ENCODE data around the gene PTK6. TPM values are rescaled to one million over a fixed set of nuclear protein-coding genes. Genes with fewer than 3 reads are reported as not detected.

PTK6 gene
- total and polyA plus RNA-seq, 2 of the 13 experiments (the other 11 are each of a cell fraction or from before 2014, with no cell fraction given) = 0.08 TPM; not detected in 1

DNA sequence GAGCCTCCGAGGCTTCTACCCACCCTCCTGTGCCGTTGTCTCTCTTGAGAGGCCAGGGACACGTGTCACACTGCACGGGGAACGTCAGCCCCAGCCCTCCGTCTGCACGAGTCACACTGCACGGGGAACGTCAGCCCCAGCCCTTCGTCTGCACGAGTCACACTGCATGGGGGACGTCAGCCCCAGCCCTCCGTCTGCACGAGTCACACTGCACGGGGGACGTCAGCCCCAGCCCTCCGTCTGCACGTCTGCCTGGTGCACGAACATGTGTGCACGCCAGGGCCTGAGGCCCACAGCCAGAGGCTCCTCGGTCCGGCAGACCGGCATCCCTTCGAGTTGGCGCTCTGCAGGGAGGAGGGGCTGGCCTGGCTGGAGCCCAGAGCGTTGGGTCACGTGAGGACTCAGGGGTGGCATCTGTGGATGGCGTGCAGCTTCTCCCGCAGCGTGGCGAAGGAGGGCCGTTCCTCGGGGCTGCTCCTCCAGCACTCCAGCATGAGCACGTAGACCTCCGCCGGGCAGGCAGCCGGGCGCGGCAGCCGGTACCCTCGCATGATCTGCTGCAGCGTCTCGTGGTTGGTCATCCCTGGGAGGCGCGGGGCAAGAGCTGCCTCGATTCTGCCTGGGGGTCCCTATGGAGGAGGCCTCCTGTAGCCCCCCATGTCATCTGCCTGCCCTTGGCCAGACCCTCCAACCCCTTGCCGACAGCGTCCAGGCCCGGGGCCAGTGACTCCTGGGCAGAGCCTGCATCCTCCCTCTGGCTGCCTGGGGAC, 3.4 kb upstream of the PTK6 start:
- no peaks in the 10 kb centered on the region for H3K36me3 ChIP-seq (replicated peaks in 1 of 2; ENCODE audit: control insufficient read depth in 1 of 2, insufficient read depth in 2 of 2, low read length in 2 of 2)
- no peaks in the 10 kb centered on the region; the same call in 1 of the 2 replicates for H4K20me1 ChIP-seq (ENCODE audit: insufficient read depth, low read length)
- no peak overlapping the region for H2AFZ ChIP-seq (ENCODE audit: low read length)
- no peak overlapping the region for H3K9ac ChIP-seq (ENCODE audit: insufficient read depth, low read depth, low read length)
- CTCF ChIA-PET (ENCODE audit: low intra/inter-chr PET ratio, low total read pairs) = no interaction called here
- POLR2A ChIA-PET = no interaction called here
- 17% methylated on average over 18 of the region's 49 CpGs for WGBS (ENCODE audit: low lambda C conversion rate)
- ATAC-seq (no peak), FAIRE-seq (no peak), DNase-seq (ENCODE audit: low spot score) (no peak)
- BruUV-seq (replicated peaks) = no TSS peak
- peaks cover 51% of the 10 kb centered on the region for H3K4me1 ChIP-seq (ENCODE audit: insufficient read depth, low read length)
- intact Hi-C loops (cut with micrococcal nuclease; ENCODE audit: unreplicated experiment) (no loop called here), in situ Hi-C loops (cut with HindIII; ENCODE audit: extremely low pct_ligation_motif_present, low pct_unique_long_range_greater_than_20kb) (no loop called here)
- no peaks in the 10 kb centered on the region for H3K9me3 ChIP-seq (ENCODE audit: low read length)
- H3K27me3 ChIP-seq (ENCODE audit: control insufficient read depth in 1 of 2, insufficient read depth in 2 of 2, low read length in 2 of 2) = peaks cover 38 to 70% of the 10 kb centered on the region in 2 experiments
- peak overlapping the region in 1 of 3 experiments; percentile 15; a peak in 1 of 6 replicates for H3K4me3 ChIP-seq (replicated peaks in 1 of 3; ENCODE audit: insufficient read depth in 1 of 3, low read depth in 2 of 3, low read length in 3 of 3)
- no peak overlapping the region for H3K27ac ChIP-seq (ENCODE audit: extremely low read length, insufficient read depth, low read length)
- peak overlapping the region; percentile 54; the same call in 1 of the 2 replicates for H3K4me2 ChIP-seq (ENCODE audit: low read depth, low read length)
- no peaks in the 10 kb centered on the region for H3K79me2 ChIP-seq (ENCODE audit: insufficient read depth, low read length)
- TF ChIP-seq ZNF30 (CRISPR knock-in tag; IDR thresholded peaks at IDR 0.05) = no peak
- TF ChIP-seq, protein P1, sequence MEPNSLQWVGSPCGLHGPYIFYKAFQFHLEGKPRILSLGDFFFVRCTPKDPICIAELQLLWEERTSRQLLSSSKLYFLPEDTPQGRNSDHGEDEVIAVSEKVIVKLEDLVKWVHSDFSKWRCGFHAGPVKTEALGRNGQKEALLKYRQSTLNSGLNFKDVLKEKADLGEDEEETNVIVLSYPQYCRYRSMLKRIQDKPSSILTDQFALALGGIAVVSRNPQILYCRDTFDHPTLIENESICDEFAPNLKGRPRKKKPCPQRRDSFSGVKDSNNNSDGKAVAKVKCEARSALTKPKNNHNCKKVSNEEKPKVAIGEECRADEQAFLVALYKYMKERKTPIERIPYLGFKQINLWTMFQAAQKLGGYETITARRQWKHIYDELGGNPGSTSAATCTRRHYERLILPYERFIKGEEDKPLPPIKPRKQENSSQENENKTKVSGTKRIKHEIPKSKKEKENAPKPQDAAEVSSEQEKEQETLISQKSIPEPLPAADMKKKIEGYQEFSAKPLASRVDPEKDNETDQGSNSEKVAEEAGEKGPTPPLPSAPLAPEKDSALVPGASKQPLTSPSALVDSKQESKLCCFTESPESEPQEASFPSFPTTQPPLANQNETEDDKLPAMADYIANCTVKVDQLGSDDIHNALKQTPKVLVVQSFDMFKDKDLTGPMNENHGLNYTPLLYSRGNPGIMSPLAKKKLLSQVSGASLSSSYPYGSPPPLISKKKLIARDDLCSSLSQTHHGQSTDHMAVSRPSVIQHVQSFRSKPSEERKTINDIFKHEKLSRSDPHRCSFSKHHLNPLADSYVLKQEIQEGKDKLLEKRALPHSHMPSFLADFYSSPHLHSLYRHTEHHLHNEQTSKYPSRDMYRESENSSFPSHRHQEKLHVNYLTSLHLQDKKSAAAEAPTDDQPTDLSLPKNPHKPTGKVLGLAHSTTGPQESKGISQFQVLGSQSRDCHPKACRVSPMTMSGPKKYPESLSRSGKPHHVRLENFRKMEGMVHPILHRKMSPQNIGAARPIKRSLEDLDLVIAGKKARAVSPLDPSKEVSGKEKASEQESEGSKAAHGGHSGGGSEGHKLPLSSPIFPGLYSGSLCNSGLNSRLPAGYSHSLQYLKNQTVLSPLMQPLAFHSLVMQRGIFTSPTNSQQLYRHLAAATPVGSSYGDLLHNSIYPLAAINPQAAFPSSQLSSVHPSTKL (CRISPR knock-in tag; IDR thresholded peaks at IDR 0.05) = no peak
- no peak for TF ChIP-seq FOXJ3 (CRISPR knock-in tag; IDR thresholded peaks at IDR 0.05; ENCODE audit: borderline replicate concordance)
- peak; percentile 27; the same call in 1 of the 2 replicates for TF ChIP-seq ZNF782 (CRISPR knock-in tag; IDR thresholded peaks at IDR 0.05; ENCODE audit: borderline replicate concordance)
- TF ChIP-seq CBX5 (CRISPR knock-in tag; IDR thresholded peaks at IDR 0.05; ENCODE audit: borderline replicate concordance) = no peak
- TF ChIP-seq, protein P2, sequence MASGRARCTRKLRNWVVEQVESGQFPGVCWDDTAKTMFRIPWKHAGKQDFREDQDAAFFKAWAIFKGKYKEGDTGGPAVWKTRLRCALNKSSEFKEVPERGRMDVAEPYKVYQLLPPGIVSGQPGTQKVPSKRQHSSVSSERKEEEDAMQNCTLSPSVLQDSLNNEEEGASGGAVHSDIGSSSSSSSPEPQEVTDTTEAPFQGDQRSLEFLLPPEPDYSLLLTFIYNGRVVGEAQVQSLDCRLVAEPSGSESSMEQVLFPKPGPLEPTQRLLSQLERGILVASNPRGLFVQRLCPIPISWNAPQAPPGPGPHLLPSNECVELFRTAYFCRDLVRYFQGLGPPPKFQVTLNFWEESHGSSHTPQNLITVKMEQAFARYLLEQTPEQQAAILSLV (CRISPR knock-in tag; IDR thresholded peaks at IDR 0.05; ENCODE audit: borderline replicate concordance) = peak; percentile 48; the same call in 1 of the 2 replicates
- no peak for TF ChIP-seq ASH2L (IDR thresholded peaks at IDR 0.05; ENCODE audit: insufficient read length, low read depth, low read length)
- TF ChIP-seq ZNF329 (CRISPR knock-in tag; IDR thresholded peaks at IDR 0.05; ENCODE audit: low read depth) = no peak
- no peak for TF ChIP-seq TCF7 (IDR thresholded peaks at IDR 0.05; ENCODE audit: low read depth)
- TF ChIP-seq WIZ (CRISPR knock-in tag; IDR thresholded peaks at IDR 0.05) = 0 out of 2 replicates have a peak, but pooled peaks have one; percentile 32
- no peak for TF ChIP-seq ZNF781 (CRISPR knock-in tag; IDR thresholded peaks at IDR 0.05; ENCODE audit: borderline replicate concordance, not compliant biosample characterization)
- TF ChIP-seq SPEN (CRISPR knock-in tag; IDR thresholded peaks at IDR 0.05; ENCODE audit: low read depth) = 0 out of 2 replicates have a peak, but pooled peaks have one; percentile 22
- TF ChIP-seq U2AF2 (IDR thresholded peaks at IDR 0.05; ENCODE audit: low read depth, low read length) = no peak
- TF ChIP-seq RFX5 (IDR thresholded peaks at IDR 0.05; ENCODE audit: low read depth, low read length) = no peak
- no peak for TF ChIP-seq GATA4 (IDR thresholded peaks at IDR 0.05; ENCODE audit: borderline replicate concordance, low read depth)

Data from HepG2 (cell line).